ENCODE measurements around the gene ATP5F1C. TPM values are rescaled to one million over a fixed set of nuclear protein-coding genes. Genes with fewer than 3 reads are reported as not detected.
"Not testable (repeated sequence)": the region's sequence is repeated elsewhere in the genome, so short reads cannot be mapped to it uniquely, and the experiment has no call there.

The ATP5F1C gene
- total RNA-seq, 6 experiments from 2014 or later = 177 to 376 (median 210) TPM

DNA sequence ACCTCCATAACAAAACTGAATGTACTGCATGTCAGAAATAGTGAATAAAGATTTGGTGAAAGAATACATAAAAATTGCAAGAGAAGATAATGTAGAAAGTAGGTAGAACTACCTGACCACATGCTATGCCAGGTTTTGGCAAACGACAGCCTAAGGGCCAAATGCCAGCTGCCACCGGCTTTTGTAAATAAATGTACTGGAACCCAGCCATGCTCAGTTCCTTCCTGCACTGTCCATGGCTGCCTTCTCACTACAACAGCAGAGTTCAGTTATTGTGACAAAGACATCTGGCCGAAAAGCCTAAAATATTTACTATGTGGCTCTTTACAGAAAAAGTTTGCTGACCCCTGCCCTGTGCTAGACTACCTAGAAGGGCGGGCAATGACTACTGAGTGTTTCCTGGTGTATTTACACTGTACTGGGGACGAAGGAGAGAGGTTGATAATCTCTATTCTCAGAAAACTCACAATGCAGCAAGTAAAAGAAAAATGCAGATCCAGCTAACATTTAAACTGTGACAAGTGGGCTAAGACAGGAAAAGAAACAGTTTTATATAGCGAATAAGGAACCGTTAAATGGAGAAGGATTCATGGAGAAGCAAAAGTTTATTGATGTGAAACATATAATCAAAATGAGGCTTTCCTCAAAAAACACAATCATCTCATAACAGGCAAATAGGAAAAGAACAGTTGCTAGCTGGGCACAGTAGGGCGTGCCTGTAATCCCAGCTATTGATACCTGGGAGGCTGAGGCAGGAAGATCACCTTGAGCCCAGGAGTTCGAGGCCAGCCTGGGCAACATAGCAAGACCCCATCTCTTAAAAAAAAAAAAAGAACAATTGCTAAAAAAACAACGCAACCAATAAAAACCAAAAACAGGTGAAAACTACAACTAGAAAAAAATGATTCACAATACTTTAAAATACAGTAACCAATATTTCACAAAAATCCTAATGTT is 13.9 kb upstream of the ATP5F1C start:
- Histone ChIP-seq H3K9me3 (no peaks in the 10 kb centered on the region), H3K4me3 (no peak overlapping the region), H3K36me3 (peaks cover 0 to 32% (median 8%) of the 10 kb centered on the region in 4 donors), H3K27ac (peak overlapping the region in 1 of 3 donors; percentile 9), H3K27me3 (no peaks in the 10 kb centered on the region), H3K4me1 (peaks cover 0 to 12% (median 3%) of the 10 kb centered on the region in 4 donors)
- TF ChIP-seq, protein P1, sequence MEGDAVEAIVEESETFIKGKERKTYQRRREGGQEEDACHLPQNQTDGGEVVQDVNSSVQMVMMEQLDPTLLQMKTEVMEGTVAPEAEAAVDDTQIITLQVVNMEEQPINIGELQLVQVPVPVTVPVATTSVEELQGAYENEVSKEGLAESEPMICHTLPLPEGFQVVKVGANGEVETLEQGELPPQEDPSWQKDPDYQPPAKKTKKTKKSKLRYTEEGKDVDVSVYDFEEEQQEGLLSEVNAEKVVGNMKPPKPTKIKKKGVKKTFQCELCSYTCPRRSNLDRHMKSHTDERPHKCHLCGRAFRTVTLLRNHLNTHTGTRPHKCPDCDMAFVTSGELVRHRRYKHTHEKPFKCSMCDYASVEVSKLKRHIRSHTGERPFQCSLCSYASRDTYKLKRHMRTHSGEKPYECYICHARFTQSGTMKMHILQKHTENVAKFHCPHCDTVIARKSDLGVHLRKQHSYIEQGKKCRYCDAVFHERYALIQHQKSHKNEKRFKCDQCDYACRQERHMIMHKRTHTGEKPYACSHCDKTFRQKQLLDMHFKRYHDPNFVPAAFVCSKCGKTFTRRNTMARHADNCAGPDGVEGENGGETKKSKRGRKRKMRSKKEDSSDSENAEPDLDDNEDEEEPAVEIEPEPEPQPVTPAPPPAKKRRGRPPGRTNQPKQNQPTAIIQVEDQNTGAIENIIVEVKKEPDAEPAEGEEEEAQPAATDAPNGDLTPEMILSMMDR (IDR thresholded peaks at IDR 0.05) = no peak
- TF ChIP-seq POLR2A (IDR thresholded peaks at IDR 0.05) = no peak
- 30% methylated on average over 10 of the region's 10 CpGs for WGBS (ENCODE audit: insufficient coverage, low coverage, low lambda C conversion rate, missing lambda C conversion rate)
- intact Hi-C loops (cut with DNase I) = no loop called here
- peak; percentile 95 to 98 (median 96) for ATAC-seq
- DNase-seq = peak; percentile 80 to 91 (median 84)

DNA sequence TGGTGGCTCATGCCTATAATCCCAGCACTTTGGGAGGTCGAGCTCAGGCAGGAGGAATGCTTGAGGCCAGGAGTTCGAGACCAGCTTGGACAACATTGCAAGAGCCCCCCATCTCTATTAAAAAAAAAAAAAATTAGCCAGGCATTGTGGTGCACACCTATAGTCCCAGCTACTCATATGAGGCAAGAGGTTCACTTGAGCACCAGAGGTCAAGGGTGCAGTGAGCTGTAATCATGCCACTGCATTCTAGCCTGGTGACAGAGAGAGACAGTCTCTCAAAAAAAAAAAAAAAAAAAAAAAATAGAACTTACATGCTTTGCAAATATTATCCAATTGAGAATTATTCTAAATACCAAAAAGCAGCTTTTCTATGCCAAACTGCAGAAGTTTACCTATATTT is 11.2 kb upstream of the ATP5F1C start:
- TF ChIP-seq, protein P1 (IDR thresholded peaks at IDR 0.05) = no peak
- no peak for TF ChIP-seq POLR2A (IDR thresholded peaks at IDR 0.05)
- H3K4me1 ChIP-seq = peaks cover 0 to 12% (median 3%) of the 10 kb centered on the region in 4 donors
- ATAC-seq (peak in 2 of 4 donors; percentile 69 to 78), DNase-seq (no peak)
- H3K27me3 ChIP-seq = no peaks in the 10 kb centered on the region
- WGBS (ENCODE audit: insufficient coverage, low coverage, low lambda C conversion rate, missing lambda C conversion rate) = no CpG with 5 or more reads among the region's 2 CpGs
- no peaks in the 10 kb centered on the region for H3K9me3 ChIP-seq
- no peak overlapping the region for H3K27ac ChIP-seq
- no peak overlapping the region for H3K4me3 ChIP-seq
- peaks cover 0 to 41% (median 9%) of the 10 kb centered on the region in 4 donors for H3K36me3 ChIP-seq
- intact Hi-C loops (cut with DNase I) = no loop called here

DNA sequence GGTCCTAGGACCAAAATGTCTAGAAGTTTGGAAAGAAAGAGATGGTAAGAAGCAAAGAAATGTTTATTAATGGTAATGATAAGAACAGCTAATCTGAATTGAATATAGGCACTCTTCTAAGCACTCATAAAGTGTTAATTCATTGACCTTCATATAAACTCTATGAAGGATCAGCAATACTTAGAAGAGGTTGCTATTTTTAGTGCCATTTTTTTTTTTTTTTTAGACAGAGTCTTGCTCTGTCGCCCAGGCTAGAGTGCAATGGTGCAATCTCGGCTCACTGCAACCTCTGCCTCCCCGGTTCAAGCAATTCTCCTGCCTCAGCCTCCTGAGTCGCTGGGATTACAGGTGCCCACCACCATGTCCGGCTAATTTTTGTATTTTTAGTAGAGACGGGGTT is 5.8 kb upstream of the ATP5F1C start:
- H3K9me3 ChIP-seq; H3K27ac ChIP-seq; H3K4me1 ChIP-seq; H3K27me3 ChIP-seq; ATAC-seq; H3K4me3 ChIP-seq; intact Hi-C loops (cut with DNase I); DNase-seq: not testable (repeated sequence)
- 88% methylated on average over 6 of the region's 6 CpGs for WGBS (ENCODE audit: insufficient coverage, low coverage, low lambda C conversion rate, missing lambda C conversion rate)
- peaks cover 0 to 28% (median 9%) of the 10 kb centered on the region in 4 donors for H3K36me3 ChIP-seq

DNA sequence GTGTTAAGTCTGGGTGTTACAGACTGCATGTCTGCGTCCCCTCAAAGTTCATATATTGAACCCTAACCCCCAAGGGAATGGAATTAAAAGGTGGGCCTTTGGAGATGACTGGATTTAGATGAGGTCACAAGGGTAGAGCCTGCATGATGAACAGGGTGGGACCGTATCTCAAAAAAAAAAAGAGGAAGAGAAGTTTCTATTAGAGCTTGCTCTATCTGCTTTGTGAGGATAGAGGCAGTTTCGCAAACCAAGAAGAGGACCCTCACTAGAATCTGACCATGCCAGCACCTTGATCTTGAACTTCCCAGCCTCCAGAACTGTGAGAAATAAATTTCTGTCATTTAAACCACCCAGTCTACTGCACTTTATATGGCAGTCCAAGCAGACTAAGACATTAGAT is 1.5 kb upstream of the ATP5F1C start:
- Histone ChIP-seq H3K4me1 (peaks cover 0 to 23% (median 9%) of the 10 kb centered on the region in 4 donors), H3K36me3 (no peaks in the 10 kb centered on the region)
- WGBS (ENCODE audit: insufficient coverage, low coverage, low lambda C conversion rate, missing lambda C conversion rate) = 76% methylated on average over 3 of the region's 3 CpGs

More for the DNA sequence above, 1.5 kb upstream of the ATP5F1C start:
- H3K27ac ChIP-seq = no peak overlapping the region
- TF ChIP-seq POLR2A (IDR thresholded peaks at IDR 0.05) = no peak
- TF ChIP-seq, protein P1 (IDR thresholded peaks at IDR 0.05) = no peak
- H3K9me3 ChIP-seq = no peaks in the 10 kb centered on the region
- peak overlapping the region in 1 of 3 donors; percentile 97 for H3K4me3 ChIP-seq
- ATAC-seq = no peak
- intact Hi-C loops (cut with DNase I) = no loop called here
- no peak for DNase-seq
- H3K27me3 ChIP-seq = no peaks in the 10 kb centered on the region
